ENCODE data around the gene MKNK2.

- TF ChIP-seq, protein P1, sequence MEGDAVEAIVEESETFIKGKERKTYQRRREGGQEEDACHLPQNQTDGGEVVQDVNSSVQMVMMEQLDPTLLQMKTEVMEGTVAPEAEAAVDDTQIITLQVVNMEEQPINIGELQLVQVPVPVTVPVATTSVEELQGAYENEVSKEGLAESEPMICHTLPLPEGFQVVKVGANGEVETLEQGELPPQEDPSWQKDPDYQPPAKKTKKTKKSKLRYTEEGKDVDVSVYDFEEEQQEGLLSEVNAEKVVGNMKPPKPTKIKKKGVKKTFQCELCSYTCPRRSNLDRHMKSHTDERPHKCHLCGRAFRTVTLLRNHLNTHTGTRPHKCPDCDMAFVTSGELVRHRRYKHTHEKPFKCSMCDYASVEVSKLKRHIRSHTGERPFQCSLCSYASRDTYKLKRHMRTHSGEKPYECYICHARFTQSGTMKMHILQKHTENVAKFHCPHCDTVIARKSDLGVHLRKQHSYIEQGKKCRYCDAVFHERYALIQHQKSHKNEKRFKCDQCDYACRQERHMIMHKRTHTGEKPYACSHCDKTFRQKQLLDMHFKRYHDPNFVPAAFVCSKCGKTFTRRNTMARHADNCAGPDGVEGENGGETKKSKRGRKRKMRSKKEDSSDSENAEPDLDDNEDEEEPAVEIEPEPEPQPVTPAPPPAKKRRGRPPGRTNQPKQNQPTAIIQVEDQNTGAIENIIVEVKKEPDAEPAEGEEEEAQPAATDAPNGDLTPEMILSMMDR (IDR thresholded peaks at IDR 0.05 in 8 of 11, conservative IDR thresholded peaks at IDR 0.05 in 3 of 11): no peak
- no peak for TF ChIP-seq POLR2A (IDR thresholded peaks at IDR 0.05)
- no peak for TF ChIP-seq POLR2AphosphoS5 (IDR thresholded peaks at IDR 0.05)
These were observed 574 bp downstream of the MKNK2 start for GRCh38 chr19:2050349-2050990.
